SK-N-SH (cell line): ENCODE measurements around the gene CIDEC. TPM values are rescaled to one million over a fixed set of nuclear protein-coding genes. Genes with fewer than 3 reads are reported as not detected.

ENCODE experiments used
- CTCF ChIA-PET: fragments of 300-600, 350-600 bp; formaldehyde crosslinking; extraction: SDS; loops from one replicate; lab custom pipeline; 2021; lab: Yijun Ruan, JAX
- POLR2A ChIA-PET: fragments of 350-600 bp; sonication (Branson Sonifier 250); formaldehyde crosslinking; extraction: SDS; loops from one replicate; lab custom pipeline; 2020; ENCODE audit warnings: antibody characterized with exemption, inconsistent platforms; lab: Yijun Ruan, JAX
- DNase-seq: peaks from one replicate; pipeline ENCODE4 v3.0.0; 2012
- H2AFZ ChIP-seq: fragments of 200-600 bp; sonication (generic); 2 replicates; pipeline ENCODE4 v1.8.1; 2016; ENCODE audit warnings: antibody characterized with exemption, mild to moderate bottlenecking, low read depth
- H3F3A ChIP-seq: fragments of 200-600 bp; sonication (generic); replicated peaks from 2 replicates; pipeline ENCODE3; 2016; ENCODE audit warnings: antibody characterized with exemption, mild to moderate bottlenecking; ENCODE audit not compliant: insufficient read depth
- H3K27ac ChIP-seq, 2 experiments: fragments of 200-500 bp in 1 of 2; fragments of 200-600 bp in 1 of 2; sonication (Bioruptor generic) in 1 of 2; sonication (generic), shearing (Covaris generic) in 1 of 2; 2 replicates each; pipeline versions ENCODE4 v1.5.1 to v1.6.1; 2014 to 2016; ENCODE audit warnings: low read depth in 2 of 2, inconsistent platforms in 1 of 2, low read length in 1 of 2, mild to moderate bottlenecking in 1 of 2, mixed read lengths in 1 of 2
- H3K27me3 ChIP-seq: fragments of 200-600 bp; sonication (generic), shearing (Covaris generic); 2 replicates; pipeline ENCODE4 v1.6.1; 2016; ENCODE audit warnings: mixed run types; ENCODE audit not compliant: insufficient read depth
- H3K36me3 ChIP-seq, 2 experiments: fragments of 200-500 bp in 1 of 2; fragments of 200-600 bp in 1 of 2; sonication (Bioruptor generic) in 1 of 2; sonication (generic) in 1 of 2; replicated peaks in 1 of 2; 2 replicates each; pipeline versions ENCODE3 to v1.5.1; 2014 to 2016; ENCODE audit warnings: low read length in 1 of 2, mild to moderate bottlenecking in 1 of 2; ENCODE audit not compliant: insufficient read depth in 2 of 2, control insufficient read depth in 1 of 2
- H3K4me1 ChIP-seq, 2 experiments: fragments of 200-500 bp in 1 of 2; fragments of 200-600 bp in 1 of 2; sonication (Bioruptor generic) in 1 of 2; sonication (generic), shearing (Covaris generic) in 1 of 2; 2 replicates each; pipeline versions ENCODE4 v1.5.1 to v1.6.1; 2014 to 2016; ENCODE audit warnings: low read depth in 1 of 2, low read length in 1 of 2, mixed run types in 1 of 2; ENCODE audit not compliant: insufficient read depth in 2 of 2, control insufficient read depth in 1 of 2
- H3K4me2 ChIP-seq: fragments of 200-600 bp; sonication (generic), shearing (Covaris generic); 2 replicates; pipeline ENCODE4 v1.6.1; 2017; ENCODE audit warnings: mixed run types
- H3K4me3 ChIP-seq, 2 experiments: fragments of 200-500 bp in 1 of 2; fragments of 200-600 bp in 1 of 2; sonication (Bioruptor generic) in 1 of 2; sonication (generic), shearing (Covaris generic) in 1 of 2; 2 replicates each; pipeline versions ENCODE4 v1.5.1 to v1.8.1; 2014 to 2016; ENCODE audit warnings: low read depth in 2 of 2, inconsistent platforms in 1 of 2, low read length in 1 of 2, mild to moderate bottlenecking in 1 of 2, mixed read lengths in 1 of 2, moderate library complexity in 1 of 2
- H3K79me2 ChIP-seq: fragments of 200-600 bp; sonication (generic); 2 replicates; pipeline ENCODE4 v1.8.1; 2017; ENCODE audit warnings: mild to moderate bottlenecking; ENCODE audit not compliant: insufficient read depth
- H3K9ac ChIP-seq: fragments of 200-600 bp; sonication (generic); 2 replicates; pipeline ENCODE4 v1.6.1; 2017; ENCODE audit warnings: mixed run types
- H3K9me2 ChIP-seq: fragments of 200-600 bp; sonication (generic); 2 replicates; pipeline ENCODE4 v1.6.1; 2017; ENCODE audit warnings: mixed run types
- H3K9me3 ChIP-seq: fragments of 200-600 bp; sonication (generic); 2 replicates; pipeline ENCODE4 v1.6.1; 2017; ENCODE audit warnings: mixed run types, mild to moderate bottlenecking, moderate library complexity
- H4K20me1 ChIP-seq: fragments of 200-600 bp; sonication (generic); 2 replicates; pipeline ENCODE4 v1.6.1; 2017; ENCODE audit warnings: mild to moderate bottlenecking, mixed run types; ENCODE audit not compliant: insufficient read depth
- CTCF ChIP-seq: fragments of 200-600 bp; sonication (generic); IDR thresholded peaks from 2 replicates; pipeline ENCODE4 v1.6.1; 2017; ENCODE audit warnings: antibody characterized with exemption, mild to moderate bottlenecking, moderate library complexity
- EZH2phosphoT487 ChIP-seq: fragments of 200-600 bp; sonication (generic); IDR thresholded peaks from 2 replicates; pipeline ENCODE4 v1.6.1; 2017; ENCODE audit warnings: low read depth, mixed run types, mild to moderate bottlenecking, antibody characterized with exemption, moderate library complexity, borderline replicate concordance
- FOSL2 ChIP-seq: IDR thresholded peaks from 2 replicates; pipeline ENCODE4 v1.4.0; 2012; ENCODE audit warnings: low read depth, mild to moderate bottlenecking, moderate library complexity, borderline replicate concordance
- GABPA ChIP-seq: IDR thresholded peaks from 2 replicates; pipeline ENCODE4 v1.4.0; 2012; ENCODE audit warnings: low read depth, mild to moderate bottlenecking
- GATA2 ChIP-seq: sonication (generic); formaldehyde crosslinking; IDR thresholded peaks from 2 replicates; pipeline ENCODE4 v1.5.0; 2020; ENCODE audit warnings: mild to moderate bottlenecking, missing genetic modification reagents
- MAX ChIP-seq: IDR thresholded peaks from 2 replicates; pipeline ENCODE4 v1.4.0; 2012; ENCODE audit warnings: low read depth
- MEF2A ChIP-seq: IDR thresholded peaks from 2 replicates; pipeline ENCODE4 v1.4.0; 2012; ENCODE audit warnings: low read depth, borderline replicate concordance
- PBX3 ChIP-seq: IDR thresholded peaks from 2 replicates; pipeline ENCODE4; 2012
- POLR2AphosphoS5 ChIP-seq: IDR thresholded peaks from 2 replicates; pipeline ENCODE4 v1.6.1; 2012; ENCODE audit warnings: low read depth, low read length
- REST ChIP-seq: IDR thresholded peaks from 2 replicates; pipeline ENCODE4 v1.6.1; 2012; ENCODE audit warnings: mild to moderate bottlenecking, low read depth, low read length, moderate library complexity
- RFX5 ChIP-seq: IDR thresholded peaks from 2 replicates; pipeline ENCODE4 v1.6.1; 2012; ENCODE audit warnings: mild to moderate bottlenecking, improper control_type of control experiment, low read length
- RXRA ChIP-seq: IDR thresholded peaks from 2 replicates; pipeline ENCODE4 v1.4.0; 2012; ENCODE audit warnings: low read depth, mild to moderate bottlenecking, borderline replicate concordance
- SIN3A ChIP-seq: IDR thresholded peaks from 2 replicates; pipeline ENCODE4 v1.6.1; 2012; ENCODE audit warnings: low read depth, mild to moderate bottlenecking, low read length, moderate library complexity, borderline replicate concordance
- TAF1 ChIP-seq: IDR thresholded peaks from 2 replicates; pipeline ENCODE4 v1.6.1; 2012; ENCODE audit warnings: low read depth, mild to moderate bottlenecking, low read length, moderate library complexity, borderline replicate concordance
- TCF12 ChIP-seq: IDR thresholded peaks from 2 replicates; pipeline ENCODE4 v1.4.0; 2012
- TEAD4 ChIP-seq: IDR thresholded peaks from 2 replicates; pipeline ENCODE4 v1.4.0; 2012; ENCODE audit warnings: mild to moderate bottlenecking, borderline replicate concordance; ENCODE audit not compliant: insufficient read depth
- USF1 ChIP-seq: IDR thresholded peaks from 2 replicates; pipeline ENCODE4 v1.4.0; 2012; ENCODE audit warnings: low read depth, borderline replicate concordance
- USF2 ChIP-seq: fragments of 150-350 bp; IDR thresholded peaks from 2 replicates; pipeline ENCODE4 v1.6.1; 2017; ENCODE audit warnings: antibody characterized with exemption, low read length, low read depth, borderline replicate concordance
- YY1 ChIP-seq: IDR thresholded peaks from 2 replicates; pipeline ENCODE4 v1.4.0; 2012; ENCODE audit warnings: low read depth, mild to moderate bottlenecking
- ZBTB33 ChIP-seq: IDR thresholded peaks from 2 replicates; pipeline ENCODE4 v1.4.0; 2012; ENCODE audit warnings: low read depth, borderline replicate concordance
- WGBS: methylation state at CpG from one replicate; pipeline ENCODE4 v1.1.6; 2017; ENCODE audit warnings: low lambda C conversion rate; 5-methylcytosine and 5-hydroxymethylcytosine counted together
- polyA plus RNA-seq, 3 experiments: library from polyadenylated mRNA; depleted of rRNA; stranded (reverse); fragments of >200 nt; gene quantifications; 2 replicates each; pipeline ENCODE4 v1.2.3, GENCODE V29; 2012

CIDEC gene
- polyA plus RNA-seq, 1 of the 3 experiments (the other 2 are of a cell fraction) = not detected

GRCh38 chr3:9916734-9917680 is 37.0 kb upstream of the CIDEC start, which contains the start of gene IL17RC:
Gene IL17RC, plus strand, starts transcription at chr3:9917098. Its CDS starts 218 bp downstream, at chr3:9917316.
- DNase-seq = peak; percentile 70
- 54% methylated on average over 13 of the region's 19 CpGs for WGBS
- Histone ChIP-seq H4K20me1 (no peaks in the 10 kb centered on the region), H3F3A (peaks cover 6% of the 10 kb centered on the region), H3K9me2 (no peaks in the 10 kb centered on the region), H3K79me2 (no peaks in the 10 kb centered on the region), H3K4me2 (peak within 1 kb of the TSS; percentile 86), H3K9ac (peak within 1 kb of the TSS; percentile 44), H3K27me3 (no peaks in the 10 kb centered on the region), H3K27ac (peak within 1 kb of the TSS; percentile 55 to 60; a peak in 3 of 4 replicates), H2AFZ (peak within 1 kb of the TSS; percentile 93; the same call in 1 of the 2 replicates), H3K4me1 (peaks cover 6 to 44% of the 10 kb centered on the region in 2 experiments; a peak in 3 of 4 replicates), H3K36me3 (no peaks in the 10 kb centered on the region), H3K4me3 (peak within 1 kb of the TSS; percentile 48 to 55), H3K9me3 (no peaks in the 10 kb centered on the region)
- ChIA-PET CTCF (interaction anchor here (0.6 to 3.7 kb wide), 3 partner anchors 9 to 201 kb away, joined by 3 to 31 read pairs (median 5); partner anchors contain the start of gene CRELD1), POLR2A (no interaction called here)
- TF ChIP-seq TCF12 = peak; percentile 7; the same call in 1 of the 2 replicates
- TF ChIP-seq GATA2 (CRISPR knock-in tag) = no peak
- TF ChIP-seq CTCF = no peak
- TF ChIP-seq ZBTB33 = no peak
- no peak for TF ChIP-seq PBX3
- TF ChIP-seq POLR2AphosphoS5 = peak; percentile 48
- no peak for TF ChIP-seq YY1
- no peak for TF ChIP-seq USF1
- no peak for TF ChIP-seq TAF1
- TF ChIP-seq REST = no peak
- TF ChIP-seq RXRA = no peak
- TF ChIP-seq MEF2A = no peak
- TF ChIP-seq GABPA = no peak
- TF ChIP-seq SIN3A = no peak
- TF ChIP-seq RFX5 = no peak
- TF ChIP-seq USF2 = no peak
- no peak for TF ChIP-seq TEAD4
- no peak for TF ChIP-seq FOSL2
- TF ChIP-seq EZH2phosphoT487 = no peak
- TF ChIP-seq MAX = 0 out of 2 replicates have a peak, but pooled peaks have one; percentile 26
